CD4-positive, alpha-beta T cell treated with Interleukin-4 for 4 hours (primary cell): ENCODE results near the gene TOMM40.
"Not testable (repeated sequence)": the region's sequence is repeated elsewhere in the genome, so short reads cannot be mapped to it uniquely, and the experiment has no call there.

ENCODE experiments used
- DNase-seq: peaks from one replicate; pipeline ENCODE4 v3.0.0-alpha.2; 2020

The TOMM40 gene

GRCh38 chr19:44891016-44891882, at the start of gene TOMM40:
Gene TOMM40, plus strand, starts transcription at chr19:44891254. Its CDS starts 162 bp downstream, at chr19:44891416.
- peak; percentile 100 for DNase-seq

DNA sequence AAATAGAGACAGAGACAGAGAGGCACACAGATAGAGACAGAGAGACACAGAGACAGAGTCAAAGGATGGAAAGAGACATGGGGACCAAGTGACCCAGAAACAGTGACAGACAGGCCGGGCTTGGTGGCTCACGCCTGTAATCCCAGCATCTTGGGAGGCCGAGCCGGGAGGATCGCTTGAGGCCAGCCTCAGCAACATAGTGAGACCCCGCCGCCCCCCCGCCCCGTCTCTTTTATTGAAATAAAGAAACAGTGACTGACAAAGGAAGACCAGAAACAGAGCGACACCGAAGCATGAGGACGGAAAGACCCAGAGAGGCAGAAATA, 45.8 kb upstream of the TOMM40 start:
- DNase-seq = no peak

DNA sequence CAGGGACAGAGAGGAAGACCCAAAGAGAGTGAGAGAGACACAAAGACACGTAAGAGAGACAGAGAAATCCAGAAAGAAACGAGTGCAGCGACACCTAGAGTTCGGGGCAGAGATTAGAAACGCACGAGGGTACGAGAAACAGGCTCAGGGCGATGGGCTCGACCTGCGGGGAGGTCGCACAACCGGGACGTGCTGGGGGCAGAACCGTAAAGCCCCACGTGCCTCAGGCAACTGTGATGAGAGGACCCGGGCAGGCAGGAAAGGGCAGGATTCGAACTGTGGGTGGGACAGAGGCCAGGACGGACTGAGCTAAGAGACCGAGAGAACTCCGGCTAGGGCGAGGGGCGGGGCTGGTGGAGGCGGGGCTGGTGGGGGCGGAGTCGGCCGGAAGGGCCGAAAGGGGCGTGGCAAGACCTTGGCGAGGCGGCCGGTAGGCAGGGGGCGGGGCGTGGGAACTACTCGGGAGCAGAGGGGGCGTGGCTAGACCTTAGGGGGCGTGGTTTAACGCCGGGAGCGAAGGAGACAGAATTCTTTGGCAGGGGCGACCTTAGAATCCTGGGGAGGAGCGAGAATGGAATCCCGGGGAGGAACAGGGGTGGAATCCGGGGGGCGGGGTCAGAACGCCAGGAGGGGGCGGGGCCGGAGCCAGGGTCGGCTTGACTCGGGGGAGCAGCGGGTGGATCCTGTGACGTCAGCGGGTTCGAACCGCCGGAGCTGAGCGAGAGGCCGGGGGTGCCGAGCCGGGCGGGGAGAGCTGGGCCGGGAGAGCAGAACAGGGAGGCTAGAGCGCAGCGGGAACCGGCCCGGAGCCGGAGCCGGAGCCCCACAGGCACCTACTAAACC, 45.2 kb upstream of the TOMM40 start, which contains the start of gene NECTIN2:
Gene NECTIN2, plus strand, starts transcription at position 686 of the 843 bp plus-strand sequence. CDS start 229 bp downstream, outside the sequence.
- DNase-seq = peak; percentile 59

DNA sequence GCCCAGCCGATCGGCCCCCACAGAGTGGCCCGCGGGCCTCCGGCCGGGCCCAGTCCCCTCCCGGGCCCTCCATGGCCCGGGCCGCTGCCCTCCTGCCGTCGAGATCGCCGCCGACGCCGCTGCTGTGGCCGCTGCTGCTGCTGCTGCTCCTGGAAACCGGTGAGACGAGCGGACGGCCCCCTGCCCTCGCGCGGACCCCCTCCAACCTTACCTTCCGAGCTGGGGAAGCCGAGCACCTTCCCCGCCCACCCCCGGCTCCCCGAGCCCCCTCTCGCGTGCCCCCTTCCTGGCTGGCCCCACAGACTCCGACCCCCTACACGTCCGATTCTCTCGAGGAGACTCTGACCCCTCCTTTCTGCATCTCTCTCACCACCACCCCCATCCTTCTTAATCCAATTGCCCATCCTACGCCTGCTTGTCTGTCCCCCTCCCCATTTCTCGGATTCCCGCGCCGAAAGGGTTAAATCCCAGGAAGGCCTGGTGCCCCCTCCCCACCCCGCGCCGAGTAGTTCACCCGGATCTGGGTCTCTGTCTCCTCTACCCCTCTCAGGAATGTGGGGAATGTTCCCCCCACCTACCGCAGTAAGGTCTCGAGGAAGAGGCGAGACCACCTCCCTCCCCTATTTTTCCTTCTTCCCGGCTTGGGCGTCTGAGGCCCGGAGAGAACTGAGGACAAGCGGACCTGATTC, 44.5 kb upstream of the TOMM40 start:
- no peak for DNase-seq

GRCh38 chr19:44847144-44848035, 43.7 kb upstream of the TOMM40 start:
- DNase-seq = no peak

DNA sequence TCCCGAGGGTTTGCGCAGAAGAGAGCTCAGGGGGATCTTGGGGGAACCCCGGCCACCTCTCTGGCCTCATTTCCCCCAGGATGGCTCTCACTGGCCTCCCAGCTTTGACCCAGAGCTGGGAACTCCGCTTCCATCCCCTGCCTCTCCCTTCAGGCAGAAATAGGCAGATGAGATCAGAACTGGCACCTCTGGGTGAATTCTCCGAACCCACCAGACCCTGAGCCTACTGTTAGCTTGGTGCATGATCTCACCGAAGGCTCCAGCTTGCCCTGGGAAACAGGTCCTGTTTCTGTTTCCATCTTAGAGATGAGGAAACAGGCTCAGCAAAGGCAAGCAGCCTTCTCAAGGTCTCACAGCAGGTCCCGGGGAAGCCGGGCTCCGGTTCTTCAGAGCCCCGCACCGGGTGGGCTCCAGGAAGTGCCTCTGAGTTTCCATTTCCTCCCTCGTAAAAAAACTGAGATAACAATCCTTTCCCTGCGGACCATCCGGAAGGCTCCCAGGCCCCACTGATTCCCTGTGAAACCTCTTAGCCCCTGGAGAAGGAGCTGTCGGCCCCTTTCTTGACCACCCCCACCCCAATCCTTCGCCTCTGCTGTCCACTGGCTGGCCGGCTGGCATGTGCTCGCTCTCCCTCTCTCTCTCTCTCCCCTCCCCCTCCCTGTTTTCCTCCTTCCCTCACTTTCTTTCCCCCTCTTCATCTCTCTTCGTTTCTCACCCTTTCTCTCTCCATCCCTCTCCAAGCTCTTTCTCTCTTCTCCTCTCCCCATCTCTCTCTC, 42.8 kb upstream of the TOMM40 start:
- DNase-seq = no peak

DNA sequence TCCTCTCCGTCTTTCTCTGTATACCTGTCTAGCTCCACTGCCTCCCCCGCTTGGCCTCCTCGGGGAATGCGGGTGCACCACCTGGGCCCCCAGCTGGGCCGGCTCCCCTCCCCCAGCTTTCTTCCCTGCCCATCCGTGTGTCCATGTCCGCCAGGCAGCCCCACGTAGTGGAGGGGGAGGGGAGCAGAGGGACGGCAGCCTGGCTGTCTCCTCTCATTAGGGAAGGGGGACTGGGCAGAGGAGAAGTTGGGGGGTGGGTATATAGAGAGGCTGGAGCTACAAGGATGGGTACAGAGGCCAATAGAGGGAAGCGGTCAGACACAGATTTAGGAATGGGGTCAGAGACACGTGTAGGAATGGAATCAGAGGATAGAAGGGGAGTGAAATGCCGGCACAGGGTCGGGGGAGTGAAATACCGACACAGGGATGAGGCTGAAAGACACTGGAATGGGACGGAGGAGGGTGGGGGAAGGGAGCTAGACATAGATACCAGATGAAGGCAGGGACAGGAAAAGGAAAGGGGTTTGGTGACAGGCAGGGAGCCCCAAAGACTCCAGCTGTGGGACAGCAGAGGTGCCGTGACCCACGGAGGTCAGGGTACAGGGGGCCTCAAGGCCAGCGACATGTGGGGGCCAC, 42.1 kb upstream of the TOMM40 start:
- DNase-seq = no peak

- DNase-seq = no peak
Measured at GRCh38 chr19:44850641-44851109, 40.4 kb upstream of the TOMM40 start.

DNA sequence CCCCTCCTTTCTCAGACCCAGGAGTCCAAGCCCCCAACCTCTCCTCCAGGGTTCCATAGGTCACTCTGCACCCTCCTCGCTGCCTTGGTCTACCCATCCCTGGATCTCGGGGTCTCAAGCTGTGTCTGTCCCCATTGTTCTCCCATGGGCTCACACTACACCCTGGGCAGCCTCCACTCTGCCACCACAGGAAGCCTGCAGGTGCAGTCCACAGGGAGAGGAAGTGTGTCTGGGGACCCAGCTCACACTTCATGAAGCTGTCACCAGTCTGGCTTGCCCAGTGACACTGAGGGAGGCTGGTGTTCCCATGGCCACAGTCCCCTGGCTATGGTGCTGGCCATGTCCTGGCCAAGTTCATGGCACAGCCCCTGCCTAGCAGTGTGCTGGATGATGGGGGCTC, 39.6 kb upstream of the TOMM40 start:
- DNase-seq = no peak

- no peak for DNase-seq
Measured at GRCh38 chr19:44855606-44856005, 35.4 kb upstream of the TOMM40 start.

DNA sequence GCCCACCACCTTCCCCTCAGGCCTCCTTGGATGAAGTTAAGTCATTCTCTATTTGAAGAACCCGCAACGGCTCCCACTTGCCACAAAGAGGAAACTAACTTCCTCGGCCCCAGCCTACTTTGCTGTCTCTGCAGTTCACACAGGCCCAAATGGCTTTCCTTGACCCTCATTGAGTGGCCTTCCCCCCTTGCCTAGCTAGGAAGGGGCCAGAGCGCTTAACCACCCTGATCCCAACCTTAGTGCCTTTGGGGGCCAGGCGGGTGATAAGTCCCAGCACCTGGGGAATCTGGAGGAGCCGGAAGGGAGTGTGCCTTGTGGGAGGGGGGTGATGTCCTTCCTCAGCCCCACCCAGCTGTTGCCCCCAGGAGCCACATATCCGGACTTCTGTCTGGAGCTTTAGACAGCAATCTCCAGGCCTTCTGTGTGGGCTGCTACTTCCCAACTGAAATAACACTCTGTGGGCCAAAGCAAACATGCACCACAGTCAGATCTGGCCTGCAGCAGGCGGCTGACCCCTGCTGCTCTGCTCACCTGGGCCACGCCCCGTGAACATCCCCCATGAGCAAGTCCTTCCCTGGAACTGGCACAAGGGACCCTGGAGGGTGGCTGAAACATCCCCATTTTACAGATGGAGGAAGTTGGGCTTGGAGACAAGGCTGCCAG, 34.5 kb upstream of the TOMM40 start:
- no peak for DNase-seq

DNA sequence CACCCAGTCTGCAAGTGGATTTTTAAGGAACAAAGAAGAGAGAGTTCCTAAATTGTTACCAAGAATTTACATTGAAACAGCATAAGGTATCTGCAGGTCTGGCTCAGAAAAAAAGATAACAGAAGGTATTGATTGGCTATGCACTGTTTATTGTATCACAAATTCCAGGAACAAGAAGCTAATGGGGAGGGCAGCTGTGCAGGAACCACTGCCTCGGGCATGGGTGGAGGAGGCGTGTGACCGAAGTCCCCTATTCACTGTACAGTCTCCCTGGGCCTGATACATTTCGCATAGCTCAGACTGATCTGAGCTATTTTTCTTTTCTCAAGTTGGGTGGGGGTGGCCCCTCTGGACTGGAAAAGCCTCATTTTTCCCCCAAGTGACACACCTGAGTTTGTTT, 33.2 kb upstream of the TOMM40 start:
- no peak for DNase-seq

DNA sequence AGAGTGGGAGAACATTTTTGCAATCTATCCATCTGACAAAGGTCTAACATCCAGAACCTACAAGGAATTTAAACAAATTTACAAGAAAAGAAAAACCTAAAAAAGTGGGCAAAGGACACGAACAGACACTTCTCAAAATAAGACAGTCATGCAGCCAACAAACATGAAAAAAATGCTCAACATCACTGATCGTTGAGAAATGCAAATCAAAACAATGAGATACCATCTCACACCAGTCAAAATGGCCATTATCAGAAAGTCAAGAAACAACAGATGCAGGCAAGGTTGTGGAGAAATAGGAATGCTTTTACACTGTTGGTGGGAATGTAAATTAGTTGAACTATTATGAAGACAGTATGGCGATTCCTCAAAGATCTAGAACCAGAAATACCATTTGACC, 29.5 kb upstream of the TOMM40 start:
- not testable (repeated sequence) for DNase-seq

GRCh38 chr19:44863990-44864389, 27.1 kb upstream of the TOMM40 start:
- no peak for DNase-seq

GRCh38 chr19:44865196-44865767, 25.8 kb upstream of the TOMM40 start:
- no peak for DNase-seq

- no peak for DNase-seq
Measured at GRCh38 chr19:44866664-44867063, 24.4 kb upstream of the TOMM40 start.

DNA sequence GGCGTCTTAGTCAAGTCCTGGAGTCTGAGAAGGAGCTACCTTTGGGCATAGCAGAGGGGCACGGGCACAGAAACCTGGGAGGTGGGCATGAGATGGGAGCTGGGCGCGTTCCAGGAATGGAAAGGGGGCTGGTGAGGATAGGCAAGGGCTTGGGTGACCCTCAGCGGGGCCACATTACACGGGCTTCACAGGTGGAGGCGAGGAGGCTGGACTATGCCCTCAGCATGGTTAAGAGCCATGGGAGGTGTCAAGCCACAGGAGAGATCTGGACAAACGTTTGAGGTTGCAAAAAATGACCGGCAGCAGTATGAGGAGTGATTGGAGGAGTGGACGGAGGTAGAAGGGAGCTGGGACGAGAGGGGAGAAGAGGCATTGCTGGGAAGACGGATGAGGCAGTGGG, 23.5 kb upstream of the TOMM40 start:
- no peak for DNase-seq

- no peak for DNase-seq
Measured at GRCh38 chr19:44869733-44870470, 21.2 kb upstream of the TOMM40 start.

- DNase-seq = no peak
Measured at GRCh38 chr19:44871809-44872208, 19.2 kb upstream of the TOMM40 start.
